GM19328 (cell line): ENCODE results near the gene KLHL11.
A peak's percentile ranks its signal among the peaks of the same experiment; 100 is the strongest.

Experiments used
- ATAC-seq: cut with Tn5 transposase; IDR thresholded peaks from one replicate; pipeline ENCODE4 v1.9.1; 2021; ENCODE audit warnings: mild to moderate bottlenecking, moderate library complexity; ENCODE audit not compliant: unreplicated experiment

KLHL11 gene, protein sequence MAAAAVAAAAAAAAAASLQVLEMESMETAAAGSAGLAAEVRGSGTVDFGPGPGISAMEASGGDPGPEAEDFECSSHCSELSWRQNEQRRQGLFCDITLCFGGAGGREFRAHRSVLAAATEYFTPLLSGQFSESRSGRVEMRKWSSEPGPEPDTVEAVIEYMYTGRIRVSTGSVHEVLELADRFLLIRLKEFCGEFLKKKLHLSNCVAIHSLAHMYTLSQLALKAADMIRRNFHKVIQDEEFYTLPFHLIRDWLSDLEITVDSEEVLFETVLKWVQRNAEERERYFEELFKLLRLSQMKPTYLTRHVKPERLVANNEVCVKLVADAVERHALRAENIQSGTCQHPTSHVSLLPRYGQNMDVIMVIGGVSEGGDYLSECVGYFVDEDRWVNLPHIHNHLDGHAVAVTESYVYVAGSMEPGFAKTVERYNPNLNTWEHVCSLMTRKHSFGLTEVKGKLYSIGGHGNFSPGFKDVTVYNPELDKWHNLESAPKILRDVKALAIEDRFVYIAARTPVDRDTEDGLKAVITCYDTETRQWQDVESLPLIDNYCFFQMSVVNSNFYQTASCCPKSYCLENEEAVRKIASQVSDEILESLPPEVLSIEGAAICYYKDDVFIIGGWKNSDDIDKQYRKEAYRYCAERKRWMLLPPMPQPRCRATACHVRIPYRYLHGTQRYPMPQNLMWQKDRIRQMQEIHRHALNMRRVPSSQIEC

GRCh38 chr17:41864836-41865595 is at the start of gene KLHL11:
KLHL11 (minus strand) TSS chr17:41865423; CDS start chr17:41865370, 53 bp downstream.
- ATAC-seq: peak; percentile 86

DNA sequence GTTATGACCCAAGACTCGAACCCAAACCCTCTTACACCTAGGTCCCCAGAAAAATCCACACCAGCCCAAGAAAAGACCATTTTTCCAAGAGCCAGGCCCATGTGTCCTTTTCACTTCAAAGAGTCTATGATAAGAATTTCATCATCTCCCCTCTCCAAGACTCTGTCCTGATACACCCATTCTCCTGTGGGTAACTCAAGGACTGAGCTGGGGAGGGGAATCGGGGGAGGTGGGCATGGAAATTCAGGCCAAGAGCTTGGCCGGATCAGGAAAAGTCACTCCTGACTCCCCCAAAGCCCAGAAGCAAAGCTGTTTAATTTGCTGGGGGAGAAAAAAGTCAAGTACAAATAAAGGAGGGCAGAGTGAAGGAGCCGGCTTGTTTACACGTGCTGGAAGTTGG is 49.8 kb upstream of the KLHL11 start:
- no peak for ATAC-seq

GRCh38 chr17:41914358-41914766 is 49.1 kb upstream of the KLHL11 start:
- ATAC-seq: no peak

DNA sequence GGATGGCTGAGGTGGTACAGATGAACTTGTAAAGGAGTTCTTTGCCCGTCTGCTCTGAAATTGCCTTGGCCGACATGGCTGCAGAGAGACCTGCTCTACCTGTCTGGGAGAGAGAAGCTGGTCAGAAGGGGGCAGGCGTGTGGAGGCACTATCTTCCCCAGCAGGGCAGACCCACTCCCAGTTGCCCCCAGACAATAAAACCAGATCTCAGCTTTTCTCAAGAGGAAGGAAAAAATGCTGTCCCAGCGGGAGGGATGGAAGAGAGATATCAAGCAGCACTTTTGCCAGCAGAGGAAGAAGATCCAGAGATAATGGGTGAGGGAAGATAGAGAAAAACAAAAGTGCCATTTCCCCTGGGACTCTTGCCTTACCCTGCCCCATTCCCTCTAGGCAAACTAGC is 48.6 kb upstream of the KLHL11 start:
- ATAC-seq: no peak

- ATAC-seq: no peak
These were observed 47.7 kb upstream of the KLHL11 start for GRCh38 chr17:41912925-41913324.

GRCh38 chr17:41910701-41911391 is 45.6 kb upstream of the KLHL11 start:
- ATAC-seq: no peak

DNA sequence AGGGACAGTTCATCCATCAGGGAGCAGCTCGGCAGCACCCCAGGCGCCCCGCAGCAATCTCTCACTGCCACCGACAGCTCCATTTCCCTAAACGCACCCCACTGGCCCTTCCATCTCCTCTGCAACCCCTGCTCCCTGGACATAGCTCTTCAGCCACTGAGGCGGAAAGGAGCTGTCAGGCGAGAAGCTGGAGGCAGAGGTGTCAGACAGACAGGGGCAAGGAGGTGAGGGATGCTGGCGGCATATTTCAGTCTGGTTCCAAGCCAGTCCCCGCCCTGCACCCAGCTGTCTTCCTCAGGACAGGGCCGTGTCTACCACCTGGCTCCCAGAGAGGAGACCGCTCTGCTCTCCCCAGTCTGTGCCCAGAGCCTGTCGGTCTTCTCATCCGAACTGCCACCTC is 43.9 kb upstream of the KLHL11 start:
- ATAC-seq: no peak

DNA sequence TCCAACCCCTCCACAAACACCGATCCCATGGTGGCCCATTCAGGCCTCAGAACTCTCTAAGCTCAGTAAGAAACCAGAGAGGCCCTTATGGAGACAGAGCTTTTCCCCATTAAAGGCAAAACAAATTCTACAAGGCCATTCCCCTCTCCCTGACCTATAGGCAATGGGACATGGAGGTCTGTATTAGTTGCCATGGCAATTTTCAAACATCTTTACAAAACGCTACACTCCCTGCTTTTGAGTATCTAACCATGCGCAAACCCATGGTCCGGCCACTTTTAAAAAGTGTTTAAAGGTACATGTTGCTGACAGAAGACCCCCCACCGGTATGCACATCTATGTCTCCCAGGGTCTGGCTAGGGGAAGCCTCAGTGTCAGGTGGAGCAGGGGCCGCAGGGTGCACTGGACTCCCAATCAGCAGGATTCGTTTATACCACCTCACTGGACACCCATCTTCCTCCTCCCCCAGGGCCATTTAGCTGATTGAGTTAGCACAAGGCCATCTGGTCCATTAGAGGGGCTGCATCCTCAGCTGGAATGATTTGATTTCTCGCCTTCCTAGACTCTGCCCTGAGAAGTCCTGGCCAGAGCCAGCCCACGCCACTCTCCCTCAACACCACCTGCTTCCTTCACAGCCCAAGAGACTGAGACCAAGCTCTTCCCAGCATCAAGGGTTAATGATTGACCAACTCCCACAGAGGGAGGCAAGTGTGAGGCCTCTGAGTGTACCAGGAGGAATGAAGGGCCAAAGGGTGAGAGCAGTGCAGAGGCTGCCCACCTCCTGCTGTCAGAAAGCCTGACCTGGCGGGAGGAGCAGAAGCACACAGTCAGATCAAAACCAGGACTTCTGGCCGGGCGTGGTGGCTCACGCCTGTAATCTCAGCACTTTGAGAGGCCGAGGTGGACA is 42.7 kb upstream of the KLHL11 start:
- no peak for ATAC-seq

DNA sequence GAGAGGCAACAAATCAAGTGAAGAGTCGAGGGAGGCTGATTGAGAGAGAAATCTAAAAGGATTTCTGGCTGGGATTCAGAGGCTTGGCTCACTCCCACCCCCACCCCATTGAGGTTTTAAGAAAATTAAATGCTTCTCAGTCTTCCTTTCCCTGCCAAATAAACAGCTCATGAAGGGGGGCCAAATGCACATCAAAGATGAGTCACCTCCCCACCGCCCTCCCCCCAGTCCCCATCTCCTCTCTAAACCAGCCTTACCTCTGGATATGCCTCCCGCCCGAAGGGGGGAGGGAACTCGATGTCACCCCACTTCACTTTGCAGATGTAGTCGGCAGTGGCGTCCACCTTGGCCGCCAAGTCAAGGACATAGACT is 41.9 kb upstream of the KLHL11 start:
- ATAC-seq: no peak

- no peak for ATAC-seq
These were observed 41.4 kb upstream of the KLHL11 start for GRCh38 chr17:41906465-41907184.

DNA sequence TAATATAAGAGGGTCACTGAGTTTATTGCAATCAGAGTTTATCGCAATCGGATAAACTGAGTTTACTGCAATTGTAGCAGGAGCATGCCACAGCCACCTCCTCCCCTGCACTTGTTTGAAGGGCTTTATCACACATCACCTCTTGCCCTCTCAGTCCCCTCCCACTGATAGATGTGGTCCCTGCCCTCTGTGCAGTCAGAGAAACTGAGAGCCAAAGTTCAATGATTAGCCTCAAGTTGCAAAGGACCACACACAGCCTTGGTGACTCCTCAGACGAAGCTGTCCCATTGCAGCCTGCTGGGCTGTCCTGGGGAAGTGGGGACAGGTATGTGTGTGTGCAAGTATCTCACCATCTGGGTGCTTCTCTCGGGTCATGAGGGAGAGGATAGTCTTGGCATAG is 39.9 kb upstream of the KLHL11 start:
- no peak for ATAC-seq

DNA sequence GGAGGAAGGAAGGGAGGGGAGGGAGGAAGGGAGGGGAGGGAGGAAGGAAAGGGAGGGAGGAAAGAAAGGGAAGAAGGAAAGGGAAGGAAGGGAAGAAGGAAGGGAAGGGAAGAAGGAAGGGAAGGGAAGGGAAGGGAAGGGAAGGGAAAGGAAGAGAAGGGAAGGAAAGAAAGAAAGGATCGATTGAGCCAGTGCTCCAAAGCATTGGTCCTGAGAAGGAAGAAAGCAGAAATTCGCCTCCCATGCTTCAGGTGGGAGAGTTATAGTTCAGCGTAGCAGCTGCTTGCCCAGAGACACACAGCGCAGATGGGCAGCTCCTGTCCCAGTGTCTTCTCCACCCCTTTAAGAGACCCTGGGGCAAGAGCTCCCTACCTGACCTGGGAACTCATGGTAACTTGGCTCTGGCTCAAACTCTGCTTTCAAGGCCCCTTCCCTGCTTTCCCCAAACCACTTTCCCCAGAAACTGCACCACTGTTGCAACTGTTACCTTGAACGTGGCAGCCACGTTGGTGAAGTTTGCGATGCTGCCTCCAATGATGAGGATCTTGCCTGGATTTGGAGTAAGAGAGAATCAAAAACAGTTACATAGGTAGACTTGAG is 39.1 kb upstream of the KLHL11 start:
- no peak for ATAC-seq

DNA sequence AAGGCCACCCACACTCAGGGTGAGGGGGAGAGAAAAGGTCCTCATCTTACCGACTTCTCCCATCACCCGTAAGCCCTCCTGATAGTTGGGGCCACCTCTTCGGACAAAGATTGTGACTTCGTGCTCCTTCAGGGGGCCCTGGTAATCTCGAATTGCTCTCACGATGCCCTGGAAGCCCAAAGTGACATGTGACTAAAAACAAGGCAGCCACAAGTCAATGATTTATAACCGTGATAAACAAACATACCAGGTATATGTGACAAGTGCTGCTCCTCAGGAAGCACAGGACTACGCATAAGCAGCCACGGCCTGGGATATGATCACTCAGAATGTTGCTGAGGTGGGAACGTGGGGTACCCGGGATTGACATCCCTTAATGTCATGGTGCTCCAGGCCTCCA is 36.4 kb upstream of the KLHL11 start:
- no peak for ATAC-seq

- no peak for ATAC-seq
These were observed 31.5 kb upstream of the KLHL11 start for GRCh38 chr17:41896726-41897125.

GRCh38 chr17:41895617-41896016 is 30.4 kb upstream of the KLHL11 start:
- ATAC-seq: no peak

DNA sequence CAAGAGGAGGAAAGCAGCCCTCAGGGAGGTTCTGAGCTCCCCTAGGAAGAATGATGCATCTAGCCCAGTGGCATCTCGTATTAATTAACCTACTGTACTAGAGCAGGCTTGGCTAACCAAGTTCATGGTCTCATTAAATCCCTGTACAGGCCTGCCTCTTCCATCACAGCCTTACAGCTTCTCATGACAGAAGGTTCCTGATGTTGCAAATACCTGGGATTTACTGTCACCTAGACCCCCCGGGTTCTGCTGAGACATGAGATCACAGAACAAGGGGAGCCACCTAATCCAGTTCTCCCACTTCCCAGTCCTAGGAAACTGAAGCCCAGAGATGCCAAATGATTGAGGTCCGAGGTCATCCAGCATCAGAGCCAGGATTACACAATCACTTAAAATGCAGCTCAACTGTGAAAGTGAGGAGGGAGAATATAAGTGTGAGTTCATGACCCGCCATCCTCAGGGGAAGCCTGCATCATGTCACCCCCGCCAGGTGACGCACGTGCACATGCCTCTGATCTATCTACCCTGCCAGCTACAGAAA is 29.6 kb upstream of the KLHL11 start:
- no peak for ATAC-seq

GRCh38 chr17:41893384-41893783 is 28.2 kb upstream of the KLHL11 start:
- no peak for ATAC-seq

GRCh38 chr17:41892021-41892376 is 26.8 kb upstream of the KLHL11 start:
- ATAC-seq: no peak
